HG03571 (cell line): ENCODE results near the gene RPL26.
"Not testable (repeated sequence)": the region's sequence is repeated elsewhere in the genome, so short reads cannot be mapped to it uniquely, and the experiment has no call there.

ENCODE experiments used
- ATAC-seq: cut with Tn5 transposase; IDR thresholded peaks from one replicate; pipeline ENCODE4 v1.9.1; 2021; ENCODE audit not compliant: unreplicated experiment

RPL26 gene

DNA sequence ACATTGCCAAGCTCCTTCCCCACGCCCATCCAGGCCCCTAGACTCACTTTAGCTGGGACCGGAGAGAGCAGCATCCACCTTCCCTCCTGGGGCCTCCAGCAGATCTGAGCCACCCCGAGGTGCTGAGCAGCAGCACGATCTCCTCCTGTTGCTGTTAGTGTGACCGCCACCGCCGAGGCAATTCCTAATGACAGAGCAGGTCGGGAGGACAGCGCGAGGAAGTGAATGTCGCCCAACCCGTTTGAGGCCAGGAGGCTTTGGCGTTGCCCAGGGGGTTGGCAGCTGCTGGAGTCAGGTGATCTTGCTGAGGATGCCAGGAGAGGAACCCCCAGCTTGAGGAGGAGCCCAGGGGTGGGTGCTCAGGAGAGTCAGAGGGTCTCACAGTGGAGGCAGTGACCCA lies 14.6 kb upstream of the RPL26 start, which contains the start of gene RNF222:
Gene RNF222 (minus strand): TSS at position 192 of the 400 bp plus-strand sequence. CDS start 4,366 bp downstream, outside the sequence.
- ATAC-seq, result no peak

DNA sequence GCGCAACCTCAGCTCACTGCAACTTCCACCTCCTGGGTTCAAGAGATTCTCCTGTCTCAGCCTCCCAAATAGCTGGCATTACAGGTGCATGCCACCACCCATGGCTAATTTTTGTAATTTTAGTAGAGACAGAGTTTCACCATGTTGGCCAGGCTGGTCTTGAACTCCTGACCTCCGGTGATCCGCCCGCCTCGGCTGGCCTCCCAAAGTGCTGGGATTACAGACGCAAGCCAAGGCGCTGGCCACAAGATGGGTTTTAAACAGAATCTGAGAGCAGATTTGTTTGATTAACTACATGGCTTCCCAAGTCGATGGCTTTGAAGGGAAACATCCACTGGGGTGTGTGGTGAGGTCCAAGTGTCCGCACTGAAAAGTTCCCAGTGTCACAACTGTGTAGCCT lies 11.5 kb upstream of the RPL26 start:
- not testable (repeated sequence) for ATAC-seq

GRCh38 chr17:8393470-8394231 lies 10.7 kb upstream of the RPL26 start:
- no peak for ATAC-seq

DNA sequence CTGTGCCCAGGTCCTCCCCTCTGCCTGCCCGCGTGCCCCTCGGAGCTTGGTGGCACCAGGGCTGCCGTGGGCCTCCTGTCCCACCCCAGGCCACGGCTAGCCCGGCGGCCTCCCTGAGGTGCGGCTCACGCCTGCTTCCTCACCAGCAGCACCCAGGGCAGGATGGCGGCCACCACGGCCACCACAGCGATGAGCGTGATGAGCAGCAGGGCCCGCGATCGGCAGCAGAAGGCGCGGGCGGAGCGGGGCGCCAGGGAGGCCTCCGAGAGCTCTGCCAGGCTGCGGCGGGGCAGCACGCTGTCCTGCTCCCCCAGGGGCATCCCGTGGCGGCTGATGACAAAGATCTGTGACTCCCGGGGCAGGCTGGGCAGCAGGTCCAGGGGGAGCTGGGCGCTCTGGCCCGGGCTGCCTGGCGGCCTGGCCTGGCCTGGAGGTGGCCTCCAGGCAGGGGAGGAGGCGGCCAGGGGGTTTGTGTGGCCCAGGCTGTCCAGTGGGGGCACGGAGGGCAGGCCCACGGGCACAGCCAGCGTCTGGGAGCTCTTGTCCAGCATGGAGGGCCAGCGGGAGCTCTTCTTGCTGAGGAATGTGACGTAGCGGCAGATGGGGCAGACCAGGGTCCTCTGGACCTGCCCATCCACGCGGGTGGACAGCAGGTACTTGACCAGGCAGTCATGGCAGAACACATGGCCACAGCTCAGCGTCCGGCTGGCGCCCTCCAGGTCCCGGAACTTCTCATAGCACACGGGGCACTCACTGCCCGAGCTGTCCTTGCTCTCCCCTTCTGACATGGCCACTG lies 9.9 kb upstream of the RPL26 start:
- ATAC-seq, result no peak

GRCh38 chr17:8392274-8392673 lies 9.3 kb upstream of the RPL26 start:
- ATAC-seq, result no peak

GRCh38 chr17:8391711-8392110 lies 8.7 kb upstream of the RPL26 start:
- ATAC-seq, result no peak

DNA sequence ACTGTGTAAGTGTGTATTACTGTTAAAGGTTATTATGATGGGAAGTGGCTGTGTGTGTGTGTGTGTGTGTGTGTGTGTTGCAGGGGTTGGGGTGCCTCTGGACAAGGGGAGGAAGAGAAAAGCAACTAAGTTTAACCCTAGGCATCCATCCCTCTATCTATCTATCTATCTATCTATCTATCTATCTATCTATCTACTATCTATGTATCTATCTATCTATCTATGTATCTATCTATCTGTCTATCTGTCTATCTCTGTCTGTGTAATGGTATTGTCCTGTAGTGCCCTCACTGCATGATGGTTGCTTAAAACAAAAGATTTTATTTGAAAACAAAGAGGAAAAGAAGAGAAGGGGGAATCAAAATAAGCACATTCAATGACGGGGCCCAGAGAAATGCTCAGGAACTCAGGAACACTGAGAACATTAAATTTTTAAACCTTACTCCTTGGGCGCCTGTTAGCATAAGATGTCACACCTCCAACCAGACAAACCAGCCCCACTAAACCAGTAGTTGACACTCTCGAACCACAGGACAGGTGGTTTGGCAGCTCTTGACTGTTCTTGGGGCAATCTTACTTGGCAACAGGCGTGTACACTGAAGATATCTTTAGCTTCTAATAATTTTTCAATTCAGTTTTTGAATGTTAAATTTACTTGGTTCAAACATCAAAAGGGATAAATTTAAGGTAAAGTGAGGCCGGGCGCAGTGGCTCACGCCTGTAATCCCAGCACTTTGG lies 5.1 kb upstream of the RPL26 start:
- no peak for ATAC-seq

GRCh38 chr17:8386841-8387240 lies 3.8 kb upstream of the RPL26 start:
- no peak for ATAC-seq

GRCh38 chr17:8384801-8385378 lies 1.9 kb upstream of the RPL26 start:
- ATAC-seq, result no peak

- no peak for ATAC-seq
These were observed 182 bp downstream of the RPL26 start for GRCh38 chr17:8382880-8383142.

DNA sequence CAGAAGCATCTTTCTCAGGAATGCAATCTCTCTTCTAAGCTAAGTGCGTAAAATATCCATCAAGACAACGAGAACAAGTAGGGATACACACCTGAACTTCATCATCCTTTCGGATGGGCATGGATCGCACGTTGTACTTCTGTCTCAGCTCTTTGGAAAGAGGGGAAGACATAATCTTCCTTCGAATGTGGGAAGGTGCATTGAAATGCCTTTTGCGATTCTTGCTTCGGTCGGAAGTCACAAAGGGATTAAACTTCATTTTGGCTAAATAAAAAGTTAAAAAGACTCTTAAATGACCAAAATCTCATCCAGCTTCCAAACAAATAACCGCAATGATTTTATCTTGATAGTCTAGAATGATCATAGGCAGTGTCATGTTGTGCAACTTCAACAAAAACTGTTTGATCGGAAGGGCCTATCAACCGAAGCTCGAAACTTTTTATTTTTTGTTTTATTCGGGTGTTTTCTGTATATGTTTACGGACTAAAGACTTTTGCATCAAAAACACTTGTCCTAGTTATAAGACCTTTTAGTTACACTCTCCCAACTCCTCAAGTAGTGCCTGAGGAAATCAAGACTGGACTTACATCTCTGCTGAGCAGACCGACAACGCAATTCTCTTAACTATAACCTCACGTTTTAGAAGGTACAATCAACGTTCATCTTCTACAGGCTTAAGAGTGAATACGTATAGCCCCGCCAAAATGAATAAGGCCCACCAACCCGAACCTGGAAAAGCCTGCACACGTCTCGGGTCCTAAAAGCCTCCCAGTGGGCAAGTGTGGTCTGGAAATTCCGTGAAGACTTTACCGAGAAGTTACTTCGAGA lies 727 bp downstream of the RPL26 start:
- ATAC-seq, result no peak

GRCh38 chr17:8380049-8380448 lies 2.9 kb downstream of the RPL26 start:
- no peak for ATAC-seq

DNA sequence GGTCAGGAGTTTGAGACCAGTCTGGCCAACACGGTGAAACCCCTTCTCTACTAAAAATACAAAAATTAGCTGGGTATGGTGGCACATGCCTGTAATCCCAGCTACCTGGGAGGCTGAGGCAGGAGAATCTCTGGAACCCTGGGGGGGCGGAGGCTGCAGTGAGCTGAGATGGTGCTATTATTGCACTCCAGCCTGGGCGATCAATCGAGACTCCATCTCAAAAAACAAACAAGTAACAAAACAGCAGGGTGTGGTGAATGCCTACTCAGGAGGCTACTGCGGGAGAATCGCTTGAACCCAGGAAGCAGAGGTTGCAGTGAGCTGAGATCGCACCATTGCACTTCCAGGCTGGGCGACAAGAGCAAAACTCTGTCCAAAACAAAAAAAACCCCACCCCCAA lies 4.9 kb downstream of the RPL26 start:
- ATAC-seq, result not testable (repeated sequence)

DNA sequence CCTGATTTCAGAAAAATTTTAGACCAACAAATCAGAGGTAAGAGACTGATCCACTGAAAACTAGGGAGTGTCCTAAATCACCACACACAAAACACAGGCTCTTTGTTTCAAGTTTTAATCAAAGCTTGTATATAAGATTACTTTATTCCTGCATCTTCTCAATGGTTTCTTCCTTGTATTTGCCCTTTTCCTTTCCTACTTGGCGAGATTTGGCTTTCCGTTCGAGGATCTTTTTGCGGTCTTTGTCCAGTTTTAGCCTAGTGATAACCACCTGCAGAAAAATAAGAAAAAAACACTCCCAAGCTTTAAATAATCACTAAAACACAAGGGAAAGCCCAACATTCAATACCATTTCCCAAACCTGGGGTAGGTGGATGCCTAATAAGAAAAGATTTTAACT lies 5.6 kb downstream of the RPL26 start:
- ATAC-seq, result no peak

DNA sequence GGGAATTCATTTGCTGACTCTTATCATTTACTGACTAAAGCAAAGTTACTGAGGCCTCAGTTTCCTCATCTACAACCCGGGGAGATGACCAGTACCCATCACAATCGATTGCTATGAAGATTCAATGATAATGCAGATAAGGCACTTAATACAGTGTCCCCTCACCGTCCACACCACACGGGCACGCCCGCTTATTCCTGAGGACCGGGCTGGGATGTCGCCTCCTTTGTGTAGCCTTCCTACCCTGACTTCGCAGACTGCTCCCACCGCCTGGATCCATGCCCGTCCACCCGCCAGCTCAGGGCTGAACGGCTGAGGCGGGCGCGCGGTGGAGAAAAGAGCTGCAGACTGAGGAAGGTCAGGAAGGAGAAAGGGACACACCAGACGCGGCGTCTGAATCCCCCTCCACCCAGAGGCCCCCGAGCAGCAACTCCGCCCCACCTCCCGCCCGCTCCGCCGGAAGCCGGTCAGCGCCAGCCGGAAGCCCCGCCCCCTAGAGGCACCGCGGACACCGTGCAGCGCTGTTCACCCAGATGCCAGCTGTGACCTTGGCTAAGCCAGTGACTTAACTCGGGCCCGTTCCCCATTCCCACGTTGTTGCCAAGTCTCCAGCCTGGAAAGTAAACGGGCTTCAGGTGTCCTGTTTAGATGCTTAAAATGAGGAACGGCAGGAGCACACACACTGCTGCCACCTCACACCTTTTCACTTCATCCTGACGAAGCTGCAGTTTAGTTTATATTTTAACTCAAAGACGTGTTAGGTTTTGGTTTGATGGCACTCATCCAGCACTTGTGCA lies 6.5 kb downstream of the RPL26 start, which contains the start of gene KRABD2:
Gene KRABD2 (minus strand): TSS at position 434 of the 797 bp plus-strand sequence.
- peak; percentile 73 for ATAC-seq

- ATAC-seq, result no peak
These were observed 7.2 kb downstream of the RPL26 start for GRCh38 chr17:8375738-8376259.

DNA sequence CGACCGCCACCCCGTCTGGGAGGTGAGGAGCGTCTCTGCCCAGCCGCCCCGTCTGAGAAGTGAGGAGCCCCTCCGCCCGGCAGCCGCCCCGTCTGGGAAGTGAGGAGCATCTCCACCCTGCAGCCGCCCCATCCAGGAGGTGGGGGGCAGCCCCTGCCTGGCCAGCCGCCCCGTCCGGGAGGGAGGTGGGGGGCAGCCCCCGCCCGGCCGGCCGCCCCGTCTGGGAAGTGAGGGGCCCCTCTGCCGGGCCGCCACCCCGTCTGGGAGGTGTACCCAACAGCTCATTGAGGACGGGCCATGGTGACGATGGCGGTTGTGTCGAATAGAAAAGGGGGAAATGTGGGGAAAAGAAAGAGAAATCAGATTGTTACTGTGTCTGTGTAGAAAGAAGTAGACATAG lies 9.1 kb downstream of the RPL26 start:
- not testable (repeated sequence) for ATAC-seq

DNA sequence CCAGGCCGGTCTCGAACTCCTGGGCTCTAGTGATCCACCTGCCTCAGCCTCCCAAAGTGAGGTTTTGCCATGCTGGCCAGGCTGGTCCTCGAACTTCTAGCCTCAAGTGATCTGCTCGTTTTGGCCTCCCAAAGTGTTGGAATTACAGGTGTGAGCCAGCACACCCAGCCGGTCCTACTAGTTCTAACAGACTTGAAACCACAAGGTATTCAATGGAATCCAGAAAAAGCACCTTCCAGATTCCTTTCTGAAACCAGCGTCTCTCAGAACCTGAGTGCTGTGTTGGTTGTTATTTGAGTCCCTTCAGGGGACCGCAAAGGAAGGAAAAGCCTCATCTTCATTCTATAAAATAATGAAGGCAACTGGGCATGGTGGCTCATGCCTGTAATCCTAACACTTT lies 10.6 kb downstream of the RPL26 start:
- ATAC-seq, result no peak

GRCh38 chr17:8371786-8372185 lies 11.2 kb downstream of the RPL26 start:
- no peak for ATAC-seq
